NT2/D1 (cell line): ENCODE measurements around the gene AMPD2.
A peak's percentile ranks its signal among the peaks of the same experiment; 100 is the strongest.

Source experiments
- DNase-seq: peaks from one replicate; pipeline ENCODE4 v3.0.0-alpha.2; 2011; ENCODE audit warnings: low read depth, low spot score
- H3K27me3 ChIP-seq: 2 replicates; pipeline ENCODE4 v1.6.0; 2011; ENCODE audit warnings: mild to moderate bottlenecking; ENCODE audit not compliant: insufficient read length, insufficient read depth
- H3K36me3 ChIP-seq: 2 replicates; pipeline ENCODE4 v1.6.1; 2011; ENCODE audit warnings: mild to moderate bottlenecking, low read length, mixed read lengths; ENCODE audit not compliant: insufficient read depth, insufficient read length
- H3K4me1 ChIP-seq: 2 replicates; pipeline ENCODE4 v1.5.1; 2011; ENCODE audit not compliant: insufficient read depth, insufficient read length
- H3K4me3 ChIP-seq: 2 replicates; pipeline ENCODE4 v1.5.1; 2011; ENCODE audit warnings: low read depth; ENCODE audit not compliant: insufficient read length
- H3K9ac ChIP-seq: 2 replicates; pipeline ENCODE4 v1.6.0; 2011; ENCODE audit warnings: low read depth; ENCODE audit not compliant: insufficient read length
- H3K9me3 ChIP-seq: 2 replicates; pipeline ENCODE4 v1.5.1; 2011; ENCODE audit warnings: mild to moderate bottlenecking, low read length; ENCODE audit not compliant: insufficient read depth
- SUZ12 ChIP-seq: IDR thresholded peaks from 2 replicates; pipeline ENCODE4 v1.6.1; 2011; ENCODE audit not compliant: insufficient read length, insufficient read depth; ENCODE audit errors: extremely low read depth
- YY1 ChIP-seq: IDR thresholded peaks from 2 replicates; pipeline ENCODE4 v1.6.1; 2011; ENCODE audit not compliant: insufficient read length, insufficient read depth
- ZNF274 ChIP-seq: IDR thresholded peaks from 2 replicates; pipeline ENCODE4 v1.6.1; 2011; ENCODE audit warnings: mild to moderate bottlenecking, low read depth, low read length

The AMPD2 gene

GRCh38 chr1:109619576-109620400, at the start of gene AMPD2, which contains the start of gene GNAT2:
AMPD2 (plus strand) TSS chr1:109619837; CDS start chr1:109621176, 1,339 bp downstream.
GNAT2 (minus strand) TSS chr1:109619616; CDS start chr1:109612870, 6,746 bp downstream.
- TF ChIP-seq YY1 (peak; percentile 31), SUZ12 (no peak)
- H3K9ac ChIP-seq: peak within 1 kb of the TSS; percentile 87
- peaks cover 27% of the 10 kb centered on the region for H3K4me1 ChIP-seq
- peak within 1 kb of the TSS; percentile 83 for H3K4me3 ChIP-seq
- DNase-seq: peak; percentile 77
- no peaks in the 10 kb centered on the region for H3K27me3 ChIP-seq
- H3K9me3 ChIP-seq: no peaks in the 10 kb centered on the region
- peaks cover 18% of the 10 kb centered on the region for H3K36me3 ChIP-seq

DNA sequence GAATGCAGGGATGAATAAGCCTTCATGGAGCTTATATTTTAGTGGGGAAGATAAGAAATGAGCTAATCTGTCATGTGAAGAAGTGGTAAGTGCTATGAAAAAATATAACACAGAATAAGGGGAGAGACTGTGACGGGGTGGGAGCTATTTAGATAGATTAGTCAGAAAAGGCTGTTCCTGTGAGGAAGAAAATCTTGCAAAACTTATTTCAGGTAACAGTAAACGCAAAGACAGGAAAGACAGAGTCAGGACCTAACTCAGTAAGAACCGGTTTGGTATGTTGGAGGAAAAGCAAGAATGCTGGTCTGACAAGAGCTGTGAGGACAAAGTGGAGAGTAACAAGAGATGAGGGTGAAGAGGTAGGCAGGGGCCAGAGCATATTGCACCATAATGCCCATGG, 49.2 kb upstream of the AMPD2 start:
- DNase-seq: no peak

DNA sequence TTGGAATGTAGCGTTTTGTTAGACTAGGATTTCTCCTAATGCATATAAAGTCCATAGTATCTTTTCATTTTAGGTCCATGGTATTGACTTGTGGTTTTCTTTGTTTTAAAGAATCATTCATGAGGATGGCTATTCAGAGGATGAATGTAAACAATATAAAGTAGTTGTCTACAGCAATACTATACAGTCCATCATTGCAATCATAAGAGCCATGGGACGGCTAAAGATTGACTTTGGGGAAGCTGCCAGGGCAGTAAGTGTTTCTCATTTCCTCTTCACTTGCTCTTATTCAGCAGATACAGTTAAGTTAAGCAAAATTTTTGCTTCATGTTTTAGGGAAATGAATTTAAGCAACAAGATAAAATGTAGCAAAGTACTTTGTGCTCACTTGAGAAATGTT, 45.9 kb upstream of the AMPD2 start:
- Histone ChIP-seq H3K4me1 (no peaks in the 10 kb centered on the region), H3K27me3 (no peaks in the 10 kb centered on the region), H3K9ac (no peak overlapping the region), H3K36me3 (peaks cover 27% of the 10 kb centered on the region), H3K4me3 (no peak overlapping the region), H3K9me3 (no peaks in the 10 kb centered on the region)
- TF ChIP-seq YY1 (no peak), SUZ12 (no peak), ZNF274 (no peak)
- DNase-seq: no peak

More for the DNA sequence above, 49.2 kb upstream of the AMPD2 start:
- H3K9ac ChIP-seq: no peak overlapping the region
- peaks cover 3% of the 10 kb centered on the region for H3K4me1 ChIP-seq
- TF ChIP-seq YY1 (no peak), SUZ12 (no peak), ZNF274 (no peak)
- peaks cover 12% of the 10 kb centered on the region for H3K36me3 ChIP-seq
- no peaks in the 10 kb centered on the region for H3K9me3 ChIP-seq
- H3K4me3 ChIP-seq: no peak overlapping the region
- no peaks in the 10 kb centered on the region for H3K27me3 ChIP-seq

DNA sequence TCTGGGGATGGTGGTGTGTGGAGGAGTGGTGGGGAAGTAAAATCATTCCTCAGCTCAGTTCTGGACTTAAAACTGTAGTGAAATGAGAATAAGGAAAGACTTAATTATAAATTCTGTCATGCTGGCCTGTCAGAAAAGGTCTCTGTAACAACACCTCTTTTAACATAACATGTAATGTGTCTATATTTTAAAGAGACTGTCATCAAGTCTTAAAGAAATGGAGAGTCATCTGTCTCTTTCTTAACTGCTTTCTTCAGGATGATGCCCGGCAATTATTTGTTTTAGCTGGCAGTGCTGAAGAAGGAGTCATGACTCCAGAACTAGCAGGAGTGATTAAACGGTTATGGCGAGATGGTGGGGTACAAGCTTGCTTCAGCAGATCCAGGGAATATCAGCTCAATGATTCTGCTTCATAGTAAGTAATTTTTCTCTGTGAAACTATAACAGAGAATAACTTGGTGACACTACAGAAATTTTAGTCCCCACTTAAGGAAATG, 40.6 kb upstream of the AMPD2 start:
- Histone ChIP-seq H3K9ac (no peak overlapping the region), H3K27me3 (no peaks in the 10 kb centered on the region), H3K4me1 (no peaks in the 10 kb centered on the region), H3K4me3 (no peak overlapping the region), H3K9me3 (no peaks in the 10 kb centered on the region), H3K36me3 (peaks cover 65% of the 10 kb centered on the region)
- DNase-seq: no peak
- TF ChIP-seq YY1 (no peak), SUZ12 (no peak), ZNF274 (no peak)

- TF ChIP-seq SUZ12: no peak
- no peak for TF ChIP-seq YY1
- no peak for DNase-seq
- Histone ChIP-seq H3K4me1 (no peaks in the 10 kb centered on the region), H3K36me3 (peaks cover 66% of the 10 kb centered on the region), H3K27me3 (no peaks in the 10 kb centered on the region), H3K9me3 (no peaks in the 10 kb centered on the region), H3K4me3 (no peak overlapping the region), H3K9ac (no peak overlapping the region)
Observed at GRCh38 chr1:109579491-109579890, 40.1 kb upstream of the AMPD2 start.

DNA sequence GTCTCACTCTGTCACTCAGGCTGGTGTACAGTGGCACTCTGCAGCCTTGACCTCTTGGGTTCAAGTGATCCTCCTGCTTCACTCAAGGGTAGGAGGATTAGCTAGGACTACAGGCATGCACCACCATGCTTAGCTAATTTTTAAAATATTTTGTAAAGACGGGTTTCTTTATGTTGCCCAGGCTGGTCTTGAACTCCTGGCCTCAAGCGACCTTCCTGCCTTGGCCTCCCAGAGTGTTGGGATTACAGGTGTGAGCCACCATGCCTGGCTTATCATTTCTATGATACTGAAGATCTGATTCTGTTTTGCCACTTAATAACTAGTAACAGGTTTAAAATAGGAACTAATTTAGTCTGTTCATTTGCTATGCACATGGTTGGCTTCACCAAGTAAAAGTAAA, 37.6 kb upstream of the AMPD2 start:
- Histone ChIP-seq H3K4me1 (no peaks in the 10 kb centered on the region), H3K36me3 (peaks cover 79% of the 10 kb centered on the region), H3K4me3 (no peak overlapping the region), H3K9me3 (no peaks in the 10 kb centered on the region), H3K9ac (no peak overlapping the region), H3K27me3 (no peaks in the 10 kb centered on the region)
- TF ChIP-seq SUZ12 (no peak), ZNF274 (no peak), YY1 (no peak)
- DNase-seq: no peak

- no peak for TF ChIP-seq SUZ12
- TF ChIP-seq ZNF274: no peak
- no peak for TF ChIP-seq YY1
- Histone ChIP-seq H3K4me3 (no peak overlapping the region), H3K27me3 (no peaks in the 10 kb centered on the region), H3K9ac (no peak overlapping the region), H3K4me1 (no peaks in the 10 kb centered on the region), H3K36me3 (peaks cover 86% of the 10 kb centered on the region), H3K9me3 (no peaks in the 10 kb centered on the region)
- DNase-seq: no peak
Observed at GRCh38 chr1:109584766-109585165, 34.9 kb upstream of the AMPD2 start.
